ENCODE measurements around the gene DGKB.

DGKB gene

GRCh38 chr7:14270099-14270498, 632.5 kb downstream of the DGKB start:
- DNase-seq, result no peak

- DNase-seq, result no peak
Observed at GRCh38 chr7:14260011-14260410, 642.5 kb downstream of the DGKB start.

- no peak for DNase-seq
Observed at GRCh38 chr7:14258861-14259260, 643.7 kb downstream of the DGKB start.

- DNase-seq, result no peak
Observed at GRCh38 chr7:14258441-14258840, 644.1 kb downstream of the DGKB start.

GRCh38 chr7:14252458-14252857, 650.1 kb downstream of the DGKB start:
- DNase-seq, result no peak

- DNase-seq, result no peak
Observed at GRCh38 chr7:14242175-14242574, 660.4 kb downstream of the DGKB start.

- DNase-seq, result no peak
Observed at GRCh38 chr7:14236834-14237233, 665.7 kb downstream of the DGKB start.

- DNase-seq, result no peak
Observed at GRCh38 chr7:14235056-14235455, 667.5 kb downstream of the DGKB start.

- DNase-seq, result no peak
Observed at GRCh38 chr7:14233868-14234369, 668.6 kb downstream of the DGKB start.

- DNase-seq, result no peak
Observed at GRCh38 chr7:14233076-14233867, 669.3 kb downstream of the DGKB start.

GRCh38 chr7:14229047-14229446, 673.5 kb downstream of the DGKB start:
- DNase-seq, result no peak

- no peak for DNase-seq
Observed at GRCh38 chr7:14228341-14228740, 674.2 kb downstream of the DGKB start.

- DNase-seq, result no peak
Observed at GRCh38 chr7:14226126-14226525, 676.4 kb downstream of the DGKB start.

- DNase-seq, result no peak
Observed at GRCh38 chr7:14219125-14219524, 683.4 kb downstream of the DGKB start.

- DNase-seq, result no peak
Observed at GRCh38 chr7:14218338-14218737, 684.2 kb downstream of the DGKB start.

GRCh38 chr7:14209896-14210484, 692.6 kb downstream of the DGKB start:
- DNase-seq, result no peak

- DNase-seq, result no peak
Observed at GRCh38 chr7:14207711-14208110, 694.8 kb downstream of the DGKB start.

GRCh38 chr7:14207138-14207537, 695.4 kb downstream of the DGKB start:
- no peak for DNase-seq

GRCh38 chr7:14206121-14206520, 696.4 kb downstream of the DGKB start:
- no peak for DNase-seq

- no peak for DNase-seq
Observed at GRCh38 chr7:14201353-14201752, 701.2 kb downstream of the DGKB start.

- DNase-seq, result no peak
Observed at GRCh38 chr7:14199336-14199735, 703.2 kb downstream of the DGKB start.

- DNase-seq, result no peak
Observed at GRCh38 chr7:14197280-14197679, 705.3 kb downstream of the DGKB start.

GRCh38 chr7:14196555-14196954, 706.0 kb downstream of the DGKB start:
- no peak for DNase-seq

- DNase-seq, result no peak
Observed at GRCh38 chr7:14195871-14196270, 706.7 kb downstream of the DGKB start.

- no peak for DNase-seq
Observed at GRCh38 chr7:14195079-14195478, 707.5 kb downstream of the DGKB start.

Data from activated naive CD4-positive, alpha-beta T cell (primary cell).